ENCODE measurements around the gene ARG2.

ARG2 gene

GRCh38 chr14:67571991-67572323 is 47.8 kb upstream of the ARG2 start:
- no peak overlapping the region for H3K9ac ChIP-seq (ENCODE audit: low read depth, low read length)
- no peaks in the 10 kb centered on the region for H3K79me2 ChIP-seq (ENCODE audit: insufficient read depth, low read length)
- no peak overlapping the region for H2AFZ ChIP-seq (ENCODE audit: low read depth, low read length)
- no peak for TF ChIP-seq EZH2 (IDR thresholded peaks at IDR 0.05; ENCODE audit: borderline replicate concordance, low read depth, low read length, severe bottlenecking)
- no peak for TF ChIP-seq CTCF (IDR thresholded peaks at IDR 0.05; ENCODE audit: borderline replicate concordance, extremely low read depth, low read length, poor library complexity, severe bottlenecking)
- peaks cover 7% of the 10 kb centered on the region for H3K27me3 ChIP-seq (ENCODE audit: insufficient read depth, low read length, poor library complexity)
- no peaks in the 10 kb centered on the region for H3K9me3 ChIP-seq (ENCODE audit: insufficient read depth, low read length, severe bottlenecking)
- DNase-seq, result no peak
- ATAC-seq (ENCODE audit: insufficient read depth, low read depth), result no peak
- H3K4me2 ChIP-seq (ENCODE audit: insufficient read depth, low read length), result no peak overlapping the region
- no peak overlapping the region for H3K27ac ChIP-seq (ENCODE audit: low read length)
- H4K20me1 ChIP-seq (ENCODE audit: insufficient read depth, low read length), result no peaks in the 10 kb centered on the region; the same call in 1 of the 2 replicates
- H3K4me1 ChIP-seq (ENCODE audit: insufficient read depth, low read length), result no peaks in the 10 kb centered on the region
- H3K4me3 ChIP-seq (ENCODE audit: low read depth in 1 of 2, low read length in 2 of 2), result no peak overlapping the region
- no peaks in the 10 kb centered on the region for H3K36me3 ChIP-seq (ENCODE audit: insufficient read depth, low read length)

- H3K4me2 ChIP-seq (ENCODE audit: insufficient read depth, low read length), result no peak overlapping the region
- peaks cover under 1% of the 10 kb centered on the region for H3K27me3 ChIP-seq (ENCODE audit: insufficient read depth, low read length, poor library complexity)
- no peak for DNase-seq
- H2AFZ ChIP-seq (ENCODE audit: low read depth, low read length), result no peak overlapping the region
- no peak for ATAC-seq (ENCODE audit: insufficient read depth, low read depth)
- no peak for TF ChIP-seq CTCF (IDR thresholded peaks at IDR 0.05; ENCODE audit: borderline replicate concordance, extremely low read depth, low read length, poor library complexity, severe bottlenecking)
- no peak for TF ChIP-seq EZH2 (IDR thresholded peaks at IDR 0.05; ENCODE audit: borderline replicate concordance, low read depth, low read length, severe bottlenecking)
- H3K4me1 ChIP-seq (ENCODE audit: insufficient read depth, low read length), result no peaks in the 10 kb centered on the region
- no peaks in the 10 kb centered on the region; the same call in 1 of the 2 replicates for H4K20me1 ChIP-seq (ENCODE audit: insufficient read depth, low read length)
- H3K27ac ChIP-seq (ENCODE audit: low read length), result no peak overlapping the region
- H3K4me3 ChIP-seq (ENCODE audit: low read depth in 1 of 2, low read length in 2 of 2), result no peak overlapping the region
- H3K36me3 ChIP-seq (ENCODE audit: insufficient read depth, low read length), result no peaks in the 10 kb centered on the region
- no peaks in the 10 kb centered on the region for H3K79me2 ChIP-seq (ENCODE audit: insufficient read depth, low read length)
- H3K9ac ChIP-seq (ENCODE audit: low read depth, low read length), result no peak overlapping the region
- H3K9me3 ChIP-seq (ENCODE audit: insufficient read depth, low read length, severe bottlenecking), result no peaks in the 10 kb centered on the region
Measured at GRCh38 chr14:67572608-67573007, 47.1 kb upstream of the ARG2 start.

GRCh38 chr14:67573228-67574010 is 46.3 kb upstream of the ARG2 start:
- ATAC-seq (ENCODE audit: insufficient read depth, low read depth) (no peak), DNase-seq (no peak)
- Histone ChIP-seq H3K4me3 (ENCODE audit: low read depth in 1 of 2, low read length in 2 of 2) (no peak overlapping the region), H3K27me3 (ENCODE audit: insufficient read depth, low read length, poor library complexity) (no peaks in the 10 kb centered on the region), H3K79me2 (ENCODE audit: insufficient read depth, low read length) (no peaks in the 10 kb centered on the region), H3K4me1 (ENCODE audit: insufficient read depth, low read length) (no peaks in the 10 kb centered on the region), H3K9me3 (ENCODE audit: insufficient read depth, low read length, severe bottlenecking) (no peaks in the 10 kb centered on the region), H3K4me2 (ENCODE audit: insufficient read depth, low read length) (no peak overlapping the region), H3K36me3 (ENCODE audit: insufficient read depth, low read length) (no peaks in the 10 kb centered on the region), H3K27ac (ENCODE audit: low read length) (no peak overlapping the region), H3K9ac (ENCODE audit: low read depth, low read length) (no peak overlapping the region), H2AFZ (ENCODE audit: low read depth, low read length) (no peak overlapping the region), H4K20me1 (ENCODE audit: insufficient read depth, low read length) (no peaks in the 10 kb centered on the region; the same call in 1 of the 2 replicates)
- TF ChIP-seq EZH2 (IDR thresholded peaks at IDR 0.05; ENCODE audit: borderline replicate concordance, low read depth, low read length, severe bottlenecking), result no peak
- no peak for TF ChIP-seq CTCF (IDR thresholded peaks at IDR 0.05; ENCODE audit: borderline replicate concordance, extremely low read depth, low read length, poor library complexity, severe bottlenecking)
